SHP77 (cell line): Measurements from ENCODE around the gene LTBP2.

Experiments
- DNase-seq, 2 experiments: peaks; one replicate each; lab custom pipeline; 2025; lab: John Stamatoyannopoulos, UW

The LTBP2 gene

DNA sequence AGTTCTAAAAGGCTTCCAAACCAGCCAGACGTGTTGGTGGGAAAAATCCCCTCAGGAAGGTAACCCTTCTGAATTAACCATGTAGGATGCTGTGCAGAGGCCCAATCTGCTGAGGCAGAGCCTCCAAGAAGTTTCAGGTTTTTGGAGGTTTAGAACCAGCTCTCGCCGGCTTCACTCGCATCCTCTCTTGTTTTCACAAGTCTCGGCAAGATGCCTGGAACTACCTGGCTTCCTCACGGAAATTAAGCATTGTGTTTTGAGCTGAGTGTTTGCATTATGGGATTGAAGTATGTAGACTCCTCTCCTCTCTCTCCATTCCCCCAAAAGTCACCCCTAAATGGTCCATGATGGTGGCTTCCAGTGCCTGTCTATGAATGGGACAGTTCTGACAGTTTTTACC lies 20.6 kb downstream of the LTBP2 start:
- DNase-seq = no peak

- DNase-seq = no peak
Measured at GRCh38 chr14:74589291-74589879, 22.7 kb downstream of the LTBP2 start.

DNA sequence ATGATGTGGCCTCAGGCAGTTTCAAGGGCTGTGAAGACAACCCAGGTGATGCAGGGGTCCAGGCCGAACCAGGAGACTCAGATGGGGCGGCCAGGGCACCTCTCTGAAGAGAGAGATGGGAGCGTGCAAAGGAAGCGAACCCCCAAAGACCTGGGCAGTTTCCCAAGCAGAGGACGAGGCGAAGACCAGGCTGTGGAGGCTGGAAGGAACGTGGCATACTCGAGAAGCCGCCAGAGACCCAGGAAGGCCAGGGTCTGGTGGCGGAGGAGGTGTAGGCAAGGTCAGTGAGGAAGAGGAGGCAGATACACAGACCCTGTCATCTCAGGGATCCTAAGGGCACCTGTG lies 24.7 kb downstream of the LTBP2 start:
- DNase-seq = no peak

DNA sequence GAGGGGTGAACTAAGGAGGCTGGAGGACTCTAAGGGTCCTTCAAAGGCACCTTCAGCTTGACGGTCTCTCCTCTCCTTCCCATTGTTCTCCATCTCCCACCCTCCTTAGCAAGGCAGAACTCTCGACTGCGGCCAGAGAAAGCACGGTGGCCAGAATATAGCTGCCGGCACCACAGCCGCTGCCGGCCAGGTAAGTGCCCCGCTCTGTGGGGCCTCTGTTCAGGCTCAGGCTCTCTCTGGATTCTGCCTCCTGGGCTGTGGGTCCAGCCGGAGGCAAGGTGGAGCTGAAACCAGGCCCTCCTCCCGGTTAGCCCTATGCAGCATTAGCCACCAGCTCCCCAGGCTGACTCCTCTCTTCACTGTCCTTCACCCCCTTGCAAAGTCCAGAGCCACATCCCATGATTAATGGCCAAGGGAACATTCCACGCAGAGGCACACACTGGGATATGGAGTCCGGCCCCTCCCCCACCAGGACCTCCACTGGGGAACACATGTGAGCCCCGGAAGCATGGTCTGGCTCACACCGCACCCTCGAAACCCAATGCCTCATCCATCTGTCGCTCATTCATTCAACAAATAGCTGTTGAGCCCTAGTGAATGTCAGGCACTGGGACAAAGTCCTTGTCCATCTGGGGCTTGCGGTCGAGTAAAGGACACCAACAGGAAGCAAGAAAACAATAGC lies 25.2 kb downstream of the LTBP2 start:
- DNase-seq = no peak

GRCh38 chr14:74585406-74586335 lies 26.4 kb downstream of the LTBP2 start:
- no peak for DNase-seq

GRCh38 chr14:74584951-74585350 lies 27.1 kb downstream of the LTBP2 start:
- DNase-seq = no peak

DNA sequence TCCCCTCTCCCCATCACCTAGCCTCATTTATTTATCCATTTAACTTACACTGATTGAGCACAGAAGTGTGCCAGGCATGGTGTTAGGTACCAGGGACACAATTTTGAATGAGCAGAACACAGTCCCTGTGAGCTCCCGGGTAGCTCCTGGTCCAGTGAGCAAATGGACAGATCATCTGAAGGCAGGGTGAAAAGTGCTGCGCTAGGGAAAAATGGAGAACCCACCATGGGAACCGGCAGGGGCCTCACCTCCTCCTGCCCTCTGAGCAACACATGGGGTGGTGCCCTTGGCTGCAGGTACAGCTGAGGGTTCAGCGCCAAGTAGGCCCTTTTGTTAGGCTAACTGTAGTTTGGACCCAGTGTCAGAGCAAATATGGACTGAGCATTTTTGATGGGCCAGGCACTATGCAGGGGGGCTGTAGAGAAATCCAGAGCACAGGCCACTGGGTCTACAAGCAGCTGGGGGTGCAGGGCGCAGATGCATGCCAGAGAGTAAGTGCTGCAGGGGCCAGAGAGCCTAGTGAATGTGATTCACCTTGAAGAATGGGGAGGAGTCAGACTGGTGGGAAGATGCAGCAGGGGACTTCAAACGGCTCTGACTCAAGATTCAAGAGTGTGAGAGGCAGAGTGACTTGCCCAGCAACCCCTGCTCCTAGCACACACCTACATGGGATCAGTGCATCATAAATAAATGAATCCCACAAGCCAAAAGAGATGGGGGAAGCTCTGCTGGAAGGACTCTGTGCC lies 28.2 kb downstream of the LTBP2 start:
- no peak for DNase-seq

- peak in 1 of 2 experiments; percentile 14 for DNase-seq
Measured at GRCh38 chr14:74582910-74583581, 29.0 kb downstream of the LTBP2 start.

GRCh38 chr14:74580275-74580672 lies 31.8 kb downstream of the LTBP2 start:
- no peak for DNase-seq

GRCh38 chr14:74579447-74580274 lies 32.4 kb downstream of the LTBP2 start:
- no peak for DNase-seq

GRCh38 chr14:74578479-74578878 lies 33.6 kb downstream of the LTBP2 start:
- no peak for DNase-seq

DNA sequence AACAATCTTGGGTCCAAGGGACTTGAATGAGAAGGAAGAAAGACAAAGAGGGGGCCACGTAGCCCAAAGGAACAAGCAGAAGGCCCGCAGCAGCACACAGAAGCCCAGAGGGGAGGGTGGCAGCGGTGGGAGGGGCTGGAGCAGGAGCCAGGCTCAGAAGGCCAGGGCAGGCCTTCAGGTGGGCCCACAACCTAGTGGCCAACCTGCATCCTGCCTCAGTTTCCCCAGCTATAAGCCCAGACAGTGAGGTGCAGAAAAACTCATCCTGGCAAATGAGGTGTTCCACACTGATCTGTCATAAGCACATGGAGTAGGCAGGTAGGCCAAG lies 34.1 kb downstream of the LTBP2 start:
- DNase-seq = no peak

- no peak for DNase-seq
Measured at GRCh38 chr14:74577247-74577947, 34.6 kb downstream of the LTBP2 start.

GRCh38 chr14:74575936-74576335 lies 36.1 kb downstream of the LTBP2 start:
- DNase-seq = no peak

- DNase-seq = no peak
Measured at GRCh38 chr14:74575507-74575906, 36.5 kb downstream of the LTBP2 start.

DNA sequence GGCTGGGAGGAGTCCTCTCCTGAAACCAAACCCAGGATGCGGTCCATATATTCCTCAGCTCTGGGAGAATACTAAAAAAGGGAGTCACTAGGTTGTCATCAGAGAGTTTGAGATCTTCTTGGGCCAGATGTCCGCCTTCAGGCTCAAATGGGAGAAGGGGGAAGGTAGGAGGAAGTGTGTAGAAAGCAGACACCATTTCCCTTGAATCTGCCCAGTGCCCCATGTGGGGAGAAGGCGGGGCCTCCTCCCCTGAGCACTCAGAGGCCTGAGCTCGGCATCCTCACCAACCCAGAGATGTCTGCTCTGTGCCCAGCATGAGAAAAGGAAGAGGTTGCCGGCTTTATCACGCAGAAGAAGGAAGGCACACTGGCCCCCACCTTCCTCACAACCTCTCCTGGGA lies 37.3 kb downstream of the LTBP2 start:
- no peak for DNase-seq

- no peak for DNase-seq
Measured at GRCh38 chr14:74574090-74574433, 38.0 kb downstream of the LTBP2 start.

DNA sequence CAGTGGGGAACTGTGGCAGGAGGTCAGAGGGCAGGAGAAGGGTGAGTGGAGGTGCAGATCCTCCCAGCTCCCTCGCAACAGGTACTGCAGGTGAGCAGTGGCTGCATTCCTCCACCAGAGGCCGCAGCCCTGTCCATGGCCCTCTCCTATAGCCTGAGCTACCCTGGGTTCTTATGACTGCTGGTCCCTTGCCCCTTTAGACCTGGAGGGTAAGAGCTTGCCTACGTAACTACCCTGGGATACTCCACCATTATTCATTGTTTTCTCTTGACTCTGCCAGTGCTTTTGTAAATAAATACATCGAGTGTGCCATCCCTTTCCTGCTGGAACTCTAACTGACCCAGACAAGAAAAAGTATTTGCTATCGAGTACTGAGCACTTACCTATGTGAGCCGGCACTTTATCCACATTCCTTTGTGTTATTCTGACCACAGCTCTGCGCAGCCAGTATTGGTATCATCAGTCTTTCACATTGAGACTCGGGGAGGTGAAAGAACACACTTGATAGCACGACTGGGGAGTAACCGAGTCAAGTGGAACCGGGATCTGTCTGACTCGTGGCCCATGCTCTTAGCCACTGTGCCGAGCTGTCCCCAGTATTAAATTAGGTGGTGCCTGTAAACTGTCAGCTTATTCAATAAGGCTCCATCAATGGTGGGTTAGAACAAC lies 38.5 kb downstream of the LTBP2 start:
- no peak for DNase-seq

DNA sequence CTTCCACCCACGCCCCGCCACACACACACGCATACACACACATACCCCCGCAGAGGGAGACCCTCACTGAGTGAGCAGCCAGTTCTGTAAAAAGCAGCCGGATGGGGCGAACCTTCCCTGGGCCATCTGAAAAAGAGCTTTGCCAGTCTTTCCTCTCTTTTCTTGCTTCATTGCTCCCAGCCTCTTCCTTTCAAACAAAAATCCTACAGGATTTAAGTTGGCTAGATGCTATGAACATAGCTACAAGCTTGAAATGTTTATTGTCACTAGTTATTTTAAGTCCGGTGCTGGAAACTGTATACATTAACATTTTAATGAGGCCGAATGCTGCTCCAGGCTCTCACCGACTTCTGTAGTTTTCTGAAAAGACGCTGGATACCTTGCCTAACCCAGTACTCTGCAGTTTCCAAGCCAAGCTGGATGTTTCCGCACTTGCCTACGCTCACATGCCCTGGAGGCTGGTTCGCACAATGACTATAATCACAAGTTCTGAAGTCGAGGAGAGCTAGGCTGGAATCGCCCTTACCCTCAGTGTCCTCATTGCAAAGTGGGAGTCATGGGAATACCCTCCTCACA lies 39.2 kb downstream of the LTBP2 start:
- no peak for DNase-seq
